Peyer's patch (tissue), 4 donors: ENCODE measurements around the gene UNK. TPM values are rescaled to one million over a fixed set of nuclear protein-coding genes. Genes with fewer than 3 reads are reported as not detected.
"Not testable (repeated sequence)": the region's sequence is repeated elsewhere in the genome, so short reads cannot be mapped to it uniquely, and the experiment has no call there.

ENCODE experiments used
- DNase-seq, 3 donors: peaks; one replicate each; pipeline ENCODE4 v3.0.0-alpha.2; 2017 to 2019
- H3K27ac ChIP-seq, 4 donors: fragments of 200-600 bp; sonication (generic); one replicate each; pipeline ENCODE4 v1.5.1; 2016 to 2019
- H3K27me3 ChIP-seq, 2 donors: fragments of 200-600 bp; sonication (generic); one replicate each; pipeline ENCODE4 v1.5.1; 2019
- H3K36me3 ChIP-seq, 3 donors: fragments of 200-600 bp; sonication (generic); one replicate each; pipeline ENCODE4 v1.5.1; 2016 to 2019
- H3K4me1 ChIP-seq, 4 donors: fragments of 200-600 bp; sonication (generic); one replicate each; pipeline ENCODE4 v1.5.1; 2016 to 2019
- H3K4me3 ChIP-seq, 4 donors: fragments of 200-600 bp; sonication (generic); 1 replicate in 3 of 4; 2 replicates in 1 of 4; pipeline ENCODE4 v1.5.1; 2016 to 2019; ENCODE audit warnings: mild to moderate bottlenecking in 1 of 4
- H3K9me3 ChIP-seq, 4 donors: fragments of 200-600 bp; sonication (generic); one replicate each; pipeline ENCODE4 v1.5.1; 2016 to 2019; ENCODE audit warnings: mild to moderate bottlenecking in 1 of 4
- POLR2A ChIP-seq, 2 donors: fragments of 450-650 bp; IDR thresholded peaks; one replicate each; pipeline ENCODE4 v1.5.1; 2017; ENCODE audit warnings: antibody characterized with exemption in 2 of 2, mild to moderate bottlenecking in 2 of 2, moderate library complexity in 2 of 2
- total RNA-seq, 4 donors: library from RNA; depleted of rRNA; stranded (reverse); fragments of >200 nt; gene quantifications; one replicate each; pipeline ENCODE4 v1.1.0, GENCODE V29; 2016
- TF ChIP-seq, protein P1 (sequence below), 6 experiments: fragments of 450-650 bp in 4 of 6; fragments of 200-600 bp in 2 of 6; sonication (generic) in 1 of 6; IDR thresholded peaks; one replicate each; pipeline ENCODE4 v1.5.1; 2017 to 2019; ENCODE audit warnings: antibody characterized with exemption in 6 of 6, mild to moderate bottlenecking in 3 of 6, moderate library complexity in 1 of 6

UNK gene
- total RNA-seq, 4 donors from 2014 or later: 18.9 to 108 (median 30.6) TPM

DNA sequence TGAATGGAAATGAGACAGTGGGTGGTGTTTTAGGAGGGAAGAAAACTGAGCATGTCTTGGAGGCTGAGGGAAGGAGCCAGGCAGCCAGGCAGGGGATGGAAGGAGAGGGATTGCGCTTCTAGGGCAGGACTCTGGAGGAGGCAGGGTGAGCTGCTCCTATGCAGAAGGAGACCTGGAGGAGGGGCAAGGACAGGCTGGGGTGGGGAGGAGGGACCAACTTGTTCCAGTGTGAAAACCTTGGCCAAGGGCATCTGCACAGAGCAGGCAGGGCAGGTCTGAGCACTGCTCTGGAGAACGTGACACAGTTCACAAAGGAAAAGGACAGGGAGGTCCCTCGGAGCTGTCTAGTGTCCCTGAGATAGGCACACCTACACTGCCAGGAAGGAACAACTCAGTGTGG, 25.1 kb upstream of the UNK start:
- Histone ChIP-seq H3K27me3 (no peaks in the 10 kb centered on the region), H3K9me3 (no peaks in the 10 kb centered on the region), H3K36me3 (peaks cover 0 to 52% (median 0%) of the 10 kb centered on the region in 3 donors), H3K4me3 (no peak overlapping the region), H3K4me1 (peaks cover 4 to 26% (median 11%) of the 10 kb centered on the region in 4 donors), H3K27ac (no peak overlapping the region)
- no peak for DNase-seq
- no peak for TF ChIP-seq POLR2A (IDR thresholded peaks at IDR 0.05)
- TF ChIP-seq, protein P1, sequence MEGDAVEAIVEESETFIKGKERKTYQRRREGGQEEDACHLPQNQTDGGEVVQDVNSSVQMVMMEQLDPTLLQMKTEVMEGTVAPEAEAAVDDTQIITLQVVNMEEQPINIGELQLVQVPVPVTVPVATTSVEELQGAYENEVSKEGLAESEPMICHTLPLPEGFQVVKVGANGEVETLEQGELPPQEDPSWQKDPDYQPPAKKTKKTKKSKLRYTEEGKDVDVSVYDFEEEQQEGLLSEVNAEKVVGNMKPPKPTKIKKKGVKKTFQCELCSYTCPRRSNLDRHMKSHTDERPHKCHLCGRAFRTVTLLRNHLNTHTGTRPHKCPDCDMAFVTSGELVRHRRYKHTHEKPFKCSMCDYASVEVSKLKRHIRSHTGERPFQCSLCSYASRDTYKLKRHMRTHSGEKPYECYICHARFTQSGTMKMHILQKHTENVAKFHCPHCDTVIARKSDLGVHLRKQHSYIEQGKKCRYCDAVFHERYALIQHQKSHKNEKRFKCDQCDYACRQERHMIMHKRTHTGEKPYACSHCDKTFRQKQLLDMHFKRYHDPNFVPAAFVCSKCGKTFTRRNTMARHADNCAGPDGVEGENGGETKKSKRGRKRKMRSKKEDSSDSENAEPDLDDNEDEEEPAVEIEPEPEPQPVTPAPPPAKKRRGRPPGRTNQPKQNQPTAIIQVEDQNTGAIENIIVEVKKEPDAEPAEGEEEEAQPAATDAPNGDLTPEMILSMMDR (IDR thresholded peaks at IDR 0.05): no peak

DNA sequence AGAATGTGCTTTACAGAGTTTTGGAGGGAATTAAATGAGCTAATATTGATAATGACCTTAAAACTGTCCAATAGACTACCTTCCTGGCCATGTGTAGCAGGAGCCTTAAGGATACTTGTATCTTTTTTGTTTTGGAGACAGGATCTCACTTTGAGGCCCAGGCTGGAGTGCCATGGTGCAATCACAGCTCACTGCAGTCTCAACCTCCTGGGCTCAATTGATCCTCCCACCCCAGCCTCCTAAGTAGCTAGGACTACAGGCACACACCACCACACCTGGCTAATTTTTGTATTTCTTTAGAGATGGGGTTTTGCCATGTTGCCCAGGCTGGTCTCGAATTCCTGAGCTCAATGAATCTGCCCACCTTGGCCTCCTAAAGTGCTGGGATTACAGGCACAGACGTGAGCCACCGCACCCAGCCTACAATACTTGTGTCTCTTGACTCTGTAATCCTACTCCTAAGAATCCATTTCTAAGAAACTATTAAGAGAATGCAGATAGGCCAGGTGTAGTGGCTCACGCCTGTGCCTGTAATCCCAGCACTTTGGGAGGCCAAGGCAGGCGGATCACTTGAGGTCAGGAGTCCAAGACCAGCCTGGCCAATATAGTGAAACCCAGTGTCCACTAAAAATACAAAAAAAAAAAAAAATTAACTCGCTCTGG, 24.5 kb upstream of the UNK start:
- H3K36me3 ChIP-seq: peaks cover 0 to 47% (median 0%) of the 10 kb centered on the region in 3 donors
- not testable (repeated sequence) for H3K9me3 ChIP-seq

DNA sequence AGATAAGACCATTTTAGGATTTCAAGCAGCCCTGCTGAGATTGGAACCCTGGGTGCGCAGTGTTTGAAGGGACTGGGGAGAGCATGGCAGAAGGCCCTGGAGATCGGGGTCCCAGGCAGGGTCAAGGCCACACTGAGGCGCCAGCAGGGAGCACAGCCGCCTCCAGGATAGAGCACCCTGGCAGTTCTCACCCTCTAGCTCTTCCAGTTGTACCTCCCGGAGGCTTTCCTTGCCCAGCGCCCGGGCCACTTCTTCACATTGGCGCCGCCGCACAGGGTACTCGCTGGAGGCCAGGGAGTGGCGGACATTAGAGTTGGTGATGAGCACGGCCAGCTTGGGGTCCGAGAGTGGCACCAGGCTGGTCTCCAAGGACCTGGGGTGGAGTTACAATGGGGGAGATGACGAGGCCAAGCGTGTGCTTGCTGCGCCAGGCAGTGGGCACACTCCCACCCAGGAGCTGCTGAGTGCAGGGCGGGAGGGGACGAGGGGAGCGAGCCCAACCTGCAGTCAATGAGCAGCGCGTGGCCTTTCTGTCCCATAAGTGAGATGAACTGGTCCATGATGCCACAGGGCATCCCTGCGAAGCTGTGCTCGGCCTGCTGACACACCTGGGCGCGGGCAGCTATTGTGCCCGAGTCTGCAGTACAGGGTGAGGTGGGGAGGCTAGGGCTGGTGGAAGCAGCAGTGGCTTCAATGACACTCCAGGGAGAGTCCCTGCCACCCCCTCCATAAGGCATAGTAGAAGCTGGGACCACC, 21.9 kb upstream of the UNK start:
- H3K27me3 ChIP-seq: no peaks in the 10 kb centered on the region
- peak in 1 of 3 donors; percentile 43 for DNase-seq
- TF ChIP-seq, protein P1 (IDR thresholded peaks at IDR 0.05): no peak
- TF ChIP-seq POLR2A (IDR thresholded peaks at IDR 0.05): no peak
- no peak overlapping the region for H3K27ac ChIP-seq
- H3K9me3 ChIP-seq: no peaks in the 10 kb centered on the region
- H3K4me1 ChIP-seq: peaks cover 4 to 25% (median 10%) of the 10 kb centered on the region in 4 donors
- H3K36me3 ChIP-seq: peaks cover 0 to 21% (median 0%) of the 10 kb centered on the region in 3 donors
- H3K4me3 ChIP-seq: no peak overlapping the region

More for the DNA sequence above, 24.5 kb upstream of the UNK start:
- not testable (repeated sequence) for DNase-seq, H3K27me3 ChIP-seq, H3K4me3 ChIP-seq, H3K27ac ChIP-seq
- peaks cover 4 to 23% (median 10%) of the 10 kb centered on the region in 4 donors for H3K4me1 ChIP-seq

DNA sequence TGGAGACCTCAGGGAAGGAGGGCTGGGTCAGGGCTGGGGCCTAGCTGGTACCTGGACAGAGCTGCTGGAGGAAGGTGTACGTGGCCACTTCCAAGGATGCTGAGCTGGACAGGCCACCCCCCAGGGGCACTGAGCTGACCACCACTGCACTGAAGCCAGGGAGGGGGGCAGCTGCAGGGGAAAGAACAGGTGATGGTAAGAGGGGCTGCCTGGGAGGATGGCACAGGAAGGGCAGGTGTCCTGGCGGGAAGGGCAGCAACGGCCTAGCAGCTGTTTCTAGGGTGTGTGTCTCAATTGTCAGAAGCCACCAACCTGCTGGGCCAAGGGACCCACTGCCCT, 21.4 kb upstream of the UNK start:
- Histone ChIP-seq H3K27ac (no peak overlapping the region), H3K36me3 (peaks cover 0 to 15% (median 0%) of the 10 kb centered on the region in 3 donors), H3K9me3 (no peaks in the 10 kb centered on the region), H3K4me1 (peaks cover 4 to 25% (median 10%) of the 10 kb centered on the region in 4 donors), H3K4me3 (no peak overlapping the region), H3K27me3 (no peaks in the 10 kb centered on the region)
- DNase-seq: peak in 1 of 3 donors; percentile 37
- TF ChIP-seq POLR2A (IDR thresholded peaks at IDR 0.05): no peak
- TF ChIP-seq, protein P1 (IDR thresholded peaks at IDR 0.05): no peak

DNA sequence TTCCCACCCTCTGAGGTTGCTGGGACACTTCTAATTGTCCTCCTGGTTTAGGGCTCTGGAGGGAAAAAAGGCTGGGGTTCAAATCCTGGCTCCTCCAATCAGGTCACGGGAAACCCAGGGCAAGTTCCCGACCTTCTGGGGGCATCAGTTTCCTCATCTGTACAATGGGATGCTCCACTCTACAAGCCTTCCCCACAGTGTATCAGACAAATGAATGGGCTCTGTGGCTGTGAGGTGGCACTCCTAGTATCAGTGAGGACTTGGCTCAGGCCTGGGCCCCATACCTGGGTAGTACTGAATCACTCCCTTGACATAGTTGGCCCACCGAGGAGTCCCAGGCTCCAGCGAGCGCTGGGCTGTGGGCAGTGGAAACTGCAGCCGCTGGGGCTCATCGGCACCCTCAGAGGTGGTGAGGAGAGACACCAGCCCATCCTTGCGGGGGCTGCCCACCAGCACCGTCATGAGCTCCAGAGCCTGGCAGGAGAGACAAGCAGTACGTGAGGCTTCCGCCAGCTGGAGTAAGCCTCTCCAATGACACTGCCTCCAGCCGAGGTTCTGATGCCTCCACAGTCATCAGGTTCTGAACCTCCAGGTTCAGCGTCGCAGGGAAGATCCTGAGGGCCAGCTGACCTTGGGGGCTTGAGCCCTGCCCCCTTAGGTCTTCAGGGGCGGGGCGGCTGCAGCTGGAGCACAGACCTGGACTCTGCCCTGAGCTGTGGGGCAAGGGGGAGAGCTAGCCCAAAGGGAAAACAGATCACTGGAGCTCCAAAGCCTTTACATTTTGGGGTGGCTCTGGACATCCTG, 20.8 kb upstream of the UNK start:
- H3K36me3 ChIP-seq: peaks cover 0 to 14% (median 0%) of the 10 kb centered on the region in 3 donors
- peaks cover 4 to 25% (median 10%) of the 10 kb centered on the region in 4 donors for H3K4me1 ChIP-seq
- H3K4me3 ChIP-seq: peak overlapping the region; percentile 61 to 97 (median 76)
- H3K9me3 ChIP-seq: no peaks in the 10 kb centered on the region
- peak in 1 of 3 donors; percentile 61 for DNase-seq
- no peaks in the 10 kb centered on the region for H3K27me3 ChIP-seq
- TF ChIP-seq, protein P1 (IDR thresholded peaks at IDR 0.05): no peak
- TF ChIP-seq POLR2A (IDR thresholded peaks at IDR 0.05): no peak
- H3K27ac ChIP-seq: peak overlapping the region; percentile 77 to 93 (median 90)
